GM19468 (cell line): ENCODE results near the gene TPR.

Source experiments
- ATAC-seq: cut with Tn5 transposase; IDR thresholded peaks from one replicate; pipeline ENCODE4 v1.9.1; 2021; ENCODE audit warnings: mild to moderate bottlenecking, moderate library complexity, moderate number of reproducible peaks; ENCODE audit not compliant: unreplicated experiment; ENCODE audit errors: extremely low read depth

The TPR gene

GRCh38 chr1:186295980-186296379 is 79.1 kb downstream of the TPR start, which contains the start of gene PRG4:
Gene PRG4 (plus strand): TSS chr1:186296279.
- no peak for ATAC-seq

DNA sequence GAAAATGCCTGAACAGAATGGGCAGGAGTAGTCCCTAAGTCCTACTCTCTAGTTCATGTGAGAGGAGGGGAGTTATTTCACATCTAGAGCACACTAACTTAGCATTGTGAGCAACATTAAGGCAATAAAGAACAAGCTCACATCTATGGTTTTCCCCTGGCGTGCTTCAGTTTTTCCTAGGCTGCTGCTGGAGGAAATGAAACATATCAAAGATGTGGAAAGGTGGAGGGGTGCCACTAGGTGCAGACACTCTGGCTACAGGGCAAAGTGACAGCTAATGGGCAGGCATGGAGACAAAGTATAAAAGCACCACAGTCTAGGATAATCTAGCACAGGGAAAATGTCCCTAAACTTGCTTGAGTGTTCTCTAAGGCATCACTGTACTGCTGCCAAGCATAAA is 82.2 kb downstream of the TPR start:
- ATAC-seq = no peak

- no peak for ATAC-seq
Observed at GRCh38 chr1:186291271-186291670, 83.8 kb downstream of the TPR start.

GRCh38 chr1:186289943-186290545 is 85.0 kb downstream of the TPR start:
- no peak for ATAC-seq

- ATAC-seq = no peak
Observed at GRCh38 chr1:186286615-186287315, 88.3 kb downstream of the TPR start.

DNA sequence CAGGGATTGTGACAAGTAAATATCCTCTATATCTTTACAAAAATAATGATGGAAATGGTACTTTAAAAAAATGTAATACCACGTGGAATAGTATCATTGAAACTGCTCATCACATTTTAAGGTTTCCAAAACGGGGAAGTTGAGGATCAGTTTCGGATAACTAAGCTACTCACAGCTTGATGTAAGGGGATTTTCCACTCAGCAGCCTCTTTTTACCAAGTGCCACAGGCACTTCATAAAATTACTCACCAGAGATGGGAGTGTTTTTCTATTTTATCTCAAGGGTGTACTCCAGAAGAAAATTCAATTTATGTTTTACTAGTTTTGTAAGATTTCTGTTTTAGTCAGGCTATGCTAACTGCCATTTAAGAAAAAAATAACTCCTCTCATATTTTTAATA is 91.7 kb downstream of the TPR start:
- no peak for ATAC-seq

DNA sequence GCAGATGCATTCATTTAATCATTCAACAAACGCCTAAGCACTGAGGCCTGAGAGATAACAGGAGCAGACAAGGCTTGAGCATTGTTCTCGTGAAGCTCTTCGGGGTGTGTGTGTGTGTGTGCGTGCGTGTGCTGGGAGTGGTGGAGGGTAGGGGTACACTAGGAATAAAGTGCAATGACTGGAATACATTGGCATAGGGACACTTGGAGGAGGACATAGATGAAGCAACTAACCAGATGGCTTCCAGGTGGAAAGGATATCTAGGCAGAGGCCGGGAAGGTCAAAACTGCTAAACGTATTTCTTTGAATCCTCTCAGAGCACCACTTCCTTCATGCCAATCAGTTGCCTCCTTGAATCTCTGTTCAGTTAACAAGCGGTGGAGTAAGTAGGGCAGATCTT is 92.6 kb downstream of the TPR start:
- ATAC-seq = no peak

- ATAC-seq = no peak
Observed at GRCh38 chr1:186275822-186276221, 99.2 kb downstream of the TPR start.

- ATAC-seq = no peak
Observed at GRCh38 chr1:186272486-186272885, 102.6 kb downstream of the TPR start.

GRCh38 chr1:186271032-186271431 is 104.0 kb downstream of the TPR start:
- no peak for ATAC-seq
